Stimulated activated CD4-positive, alpha-beta T cell treated with anti-CD3 and anti-CD28 coated beads, TNF-alpha, amount 100 ng/mL, for 24 hours (primary cell): ENCODE results near the gene ADGRB2.
A peak's percentile ranks its signal among the peaks of the same experiment; 100 is the strongest.

Source experiments
- DNase-seq, 3 experiments: peaks; one replicate each; pipeline ENCODE4 v3.0.0-alpha.2; 2020; ENCODE audit warnings: low read depth in 3 of 3

Gene ADGRB2

GRCh38 chr1:31782421-31783410 lies 18.6 kb upstream of the ADGRB2 start:
- DNase-seq = no peak

GRCh38 chr1:31781756-31782371 lies 17.7 kb upstream of the ADGRB2 start:
- no peak for DNase-seq

GRCh38 chr1:31781138-31781755 lies 17.1 kb upstream of the ADGRB2 start:
- DNase-seq = no peak

- no peak for DNase-seq
These were observed 16.5 kb upstream of the ADGRB2 start for GRCh38 chr1:31780632-31781031.

GRCh38 chr1:31779687-31780086 lies 15.5 kb upstream of the ADGRB2 start:
- DNase-seq = no peak

GRCh38 chr1:31778763-31779488 lies 14.8 kb upstream of the ADGRB2 start:
- no peak for DNase-seq

GRCh38 chr1:31776516-31776915 lies 12.4 kb upstream of the ADGRB2 start:
- DNase-seq = no peak

- no peak for DNase-seq
These were observed 11.9 kb upstream of the ADGRB2 start for GRCh38 chr1:31776032-31776431.

- no peak for DNase-seq
These were observed 11.3 kb upstream of the ADGRB2 start for GRCh38 chr1:31775210-31775999.

GRCh38 chr1:31774495-31774894 lies 10.4 kb upstream of the ADGRB2 start:
- DNase-seq = no peak

- no peak for DNase-seq
These were observed 9.7 kb upstream of the ADGRB2 start for GRCh38 chr1:31773861-31774260.

GRCh38 chr1:31772669-31773248 lies 8.6 kb upstream of the ADGRB2 start:
- no peak for DNase-seq

GRCh38 chr1:31771891-31772668 lies 7.9 kb upstream of the ADGRB2 start:
- peak; percentile 27 to 58 (median 35) for DNase-seq

GRCh38 chr1:31769720-31770390 lies 5.7 kb upstream of the ADGRB2 start:
- DNase-seq = no peak

- DNase-seq = no peak
These were observed 5.0 kb upstream of the ADGRB2 start for GRCh38 chr1:31768939-31769704.

- no peak for DNase-seq
These were observed 4.3 kb upstream of the ADGRB2 start for GRCh38 chr1:31768407-31768907.

- no peak for DNase-seq
These were observed 3.1 kb upstream of the ADGRB2 start for GRCh38 chr1:31767225-31767624.

- DNase-seq = no peak
These were observed 1.4 kb upstream of the ADGRB2 start for GRCh38 chr1:31765516-31765915.
